Adrenal gland (tissue), 5 donors: ENCODE measurements around the gene KIF11.
"Not testable (repeated sequence)": the region's sequence is repeated elsewhere in the genome, so short reads cannot be mapped to it uniquely, and the experiment has no call there.

Experiments used
- POLR2A ChIP-seq, 2 donors: fragments of 450-650 bp; IDR thresholded peaks; one replicate each; pipeline ENCODE4 v1.6.1; 2017; ENCODE audit warnings: antibody characterized with exemption in 2 of 2, mild to moderate bottlenecking in 2 of 2, moderate library complexity in 1 of 2
- TF ChIP-seq, protein P1 (sequence below), 6 experiments: fragments of 450-650 bp in 4 of 6; fragments of 200-600 bp in 2 of 6; sonication (generic) in 1 of 6; IDR thresholded peaks; 1 replicate in 5 of 6; 2 replicates in 1 of 6; pipeline versions ENCODE4 v1.5.1 to v1.8.0; 2016 to 2021; ENCODE audit warnings: antibody characterized with exemption in 6 of 6, mild to moderate bottlenecking in 2 of 6, moderate library complexity in 1 of 6
- donor health status: DM: no; HTN: no; CAD: no.

DNA sequence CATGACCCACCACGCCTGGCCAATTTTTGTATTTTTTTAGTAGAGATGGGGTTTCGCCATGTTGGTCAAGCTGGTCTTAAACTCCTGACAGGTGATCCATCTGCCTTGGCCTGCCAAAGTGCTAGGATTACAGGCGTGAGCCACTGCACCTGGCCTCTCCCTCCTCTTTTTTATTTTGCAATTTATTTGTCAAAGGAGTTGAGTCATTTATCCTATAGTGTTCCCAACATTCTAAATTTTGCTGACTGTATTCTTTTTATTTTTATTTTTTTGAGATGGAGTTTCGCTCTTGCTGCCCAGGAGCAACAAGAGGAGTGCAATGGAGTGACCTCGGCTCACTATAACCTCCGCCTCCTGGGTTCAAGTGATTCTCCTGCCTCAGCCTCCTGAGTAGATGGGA is 10.6 kb upstream of the KIF11 start:
- TF ChIP-seq, protein P1, sequence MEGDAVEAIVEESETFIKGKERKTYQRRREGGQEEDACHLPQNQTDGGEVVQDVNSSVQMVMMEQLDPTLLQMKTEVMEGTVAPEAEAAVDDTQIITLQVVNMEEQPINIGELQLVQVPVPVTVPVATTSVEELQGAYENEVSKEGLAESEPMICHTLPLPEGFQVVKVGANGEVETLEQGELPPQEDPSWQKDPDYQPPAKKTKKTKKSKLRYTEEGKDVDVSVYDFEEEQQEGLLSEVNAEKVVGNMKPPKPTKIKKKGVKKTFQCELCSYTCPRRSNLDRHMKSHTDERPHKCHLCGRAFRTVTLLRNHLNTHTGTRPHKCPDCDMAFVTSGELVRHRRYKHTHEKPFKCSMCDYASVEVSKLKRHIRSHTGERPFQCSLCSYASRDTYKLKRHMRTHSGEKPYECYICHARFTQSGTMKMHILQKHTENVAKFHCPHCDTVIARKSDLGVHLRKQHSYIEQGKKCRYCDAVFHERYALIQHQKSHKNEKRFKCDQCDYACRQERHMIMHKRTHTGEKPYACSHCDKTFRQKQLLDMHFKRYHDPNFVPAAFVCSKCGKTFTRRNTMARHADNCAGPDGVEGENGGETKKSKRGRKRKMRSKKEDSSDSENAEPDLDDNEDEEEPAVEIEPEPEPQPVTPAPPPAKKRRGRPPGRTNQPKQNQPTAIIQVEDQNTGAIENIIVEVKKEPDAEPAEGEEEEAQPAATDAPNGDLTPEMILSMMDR (IDR thresholded peaks at IDR 0.05): not testable (repeated sequence)
- not testable (repeated sequence) for TF ChIP-seq POLR2A (IDR thresholded peaks at IDR 0.05)
